Activated naive CD4-positive, alpha-beta T cell (primary cell): ENCODE measurements around the gene TRAPPC11.
"Not testable (repeated sequence)": the region's sequence is repeated elsewhere in the genome, so short reads cannot be mapped to it uniquely, and the experiment has no call there.

Experiments used
- DNase-seq, 4 experiments: peaks; one replicate each; lab custom pipeline; 2025; lab: John Stamatoyannopoulos, UW

TRAPPC11 gene

DNA sequence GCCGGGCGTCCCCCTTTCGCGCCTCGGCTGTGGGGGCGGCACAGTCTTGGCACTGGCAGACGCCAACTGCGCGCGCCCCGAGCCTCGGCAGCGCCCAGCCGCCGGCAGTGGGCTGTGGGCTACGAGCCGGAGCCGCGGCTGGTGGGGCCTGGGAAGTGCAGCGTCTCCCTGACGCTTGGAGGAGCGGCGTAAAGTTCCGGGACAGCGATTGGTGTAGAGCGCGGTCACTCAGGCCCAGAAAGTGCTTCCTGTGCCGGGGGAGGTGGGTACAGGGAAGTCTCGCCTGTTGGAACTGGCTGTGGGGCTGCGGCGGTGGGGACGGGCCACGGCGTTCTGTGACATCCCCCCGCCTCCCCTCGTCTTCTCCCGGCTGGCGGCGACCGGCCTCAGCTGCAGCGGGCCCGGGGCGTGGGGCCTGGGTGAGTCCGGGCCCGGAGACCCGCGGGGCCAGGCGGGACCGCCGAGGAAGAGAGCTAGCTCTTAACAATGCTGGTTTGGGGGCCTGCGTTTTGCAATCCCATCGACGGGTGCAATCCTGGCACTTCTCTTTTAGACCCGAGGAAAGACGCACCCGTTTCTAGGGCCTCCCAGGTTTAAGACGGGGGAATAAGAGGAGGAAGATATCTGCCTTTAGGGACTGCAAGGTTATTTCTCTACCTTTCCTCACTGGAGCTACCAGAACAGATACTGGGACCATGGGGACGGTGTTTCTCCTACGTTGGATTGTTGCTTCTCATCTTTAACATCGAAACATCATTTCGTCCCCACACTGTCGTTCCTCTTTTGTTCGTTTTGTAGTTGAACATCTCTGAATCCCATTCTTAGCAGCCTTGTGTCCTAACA lies at the start of gene TRAPPC11, which contains the start of gene RWDD4:
TSS of gene TRAPPC11 (plus strand) at position 265 of the 843 bp plus-strand sequence. CDS start 4,575 bp downstream, outside the sequence.
TSS of gene RWDD4 (minus strand) at position 157 of the 843 bp plus-strand sequence. CDS start 233 bp downstream, outside the sequence.
- DNase-seq: peak; percentile 75 to 90 (median 86)

DNA sequence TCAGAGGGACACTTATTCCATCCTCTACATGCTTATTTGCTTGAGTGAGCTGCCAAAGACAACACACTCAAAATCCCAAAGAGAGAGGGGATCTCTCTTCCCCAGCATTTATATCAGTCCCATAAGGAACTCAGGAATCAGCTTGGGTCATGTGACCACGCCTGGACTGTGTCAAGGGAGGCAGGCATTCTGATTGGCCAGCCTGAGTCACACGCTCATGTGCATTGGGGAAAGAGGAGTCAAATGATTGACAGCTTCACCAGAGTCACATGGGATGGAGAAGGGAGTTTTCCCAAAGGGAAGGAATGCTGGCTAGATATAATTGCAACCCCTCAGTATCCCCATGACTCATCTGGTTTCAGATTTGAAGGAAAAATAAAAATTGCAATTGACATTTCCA lies 49.1 kb upstream of the TRAPPC11 start:
- no peak for DNase-seq

DNA sequence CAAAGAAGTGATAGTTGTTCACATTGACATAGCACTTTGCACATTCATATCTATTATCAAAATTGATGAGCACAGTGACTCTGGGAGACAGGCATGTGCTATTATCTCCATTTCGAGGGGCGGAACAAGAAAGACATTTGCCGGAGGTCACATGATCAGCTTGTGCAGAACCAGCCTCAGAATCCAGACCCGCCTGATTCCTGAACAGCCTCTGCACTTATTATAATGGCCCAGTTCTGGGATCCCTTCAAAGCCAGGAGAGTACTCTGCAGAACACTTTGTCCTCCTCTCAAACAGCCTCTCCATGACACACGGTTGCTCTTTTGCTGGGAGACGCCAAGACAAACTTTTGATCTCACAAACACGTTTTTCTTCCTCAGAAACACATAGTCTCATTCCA lies 48.5 kb upstream of the TRAPPC11 start:
- DNase-seq: no peak

DNA sequence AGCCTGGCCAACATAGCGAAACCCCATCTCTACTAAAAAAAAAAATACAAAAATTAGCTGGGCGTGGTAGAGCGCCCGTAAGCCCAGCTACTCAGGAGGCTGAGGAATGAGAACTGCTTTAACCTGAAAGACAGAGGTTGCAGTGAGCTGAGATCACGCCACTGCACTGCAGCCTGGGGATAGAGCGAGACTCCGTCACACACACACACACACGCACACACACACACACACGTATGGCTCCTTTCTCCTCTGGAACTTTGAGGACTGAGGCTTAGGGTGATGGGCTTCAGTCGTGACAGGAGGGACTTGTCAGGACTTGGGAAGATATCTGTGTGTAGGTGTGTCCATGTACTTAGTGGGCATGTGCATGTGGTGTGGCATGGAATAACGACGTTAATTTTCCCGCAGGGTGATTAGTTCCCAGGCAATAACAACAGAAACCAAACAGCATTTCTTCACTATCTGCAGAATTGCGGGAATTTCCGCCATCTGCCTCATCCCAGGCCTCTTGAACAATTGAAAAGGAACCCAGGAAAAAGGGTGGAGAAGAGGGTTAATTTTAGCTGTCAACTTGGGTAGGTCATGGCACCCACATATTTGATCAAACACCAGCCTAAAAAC lies 47.8 kb upstream of the TRAPPC11 start:
- DNase-seq: no peak

DNA sequence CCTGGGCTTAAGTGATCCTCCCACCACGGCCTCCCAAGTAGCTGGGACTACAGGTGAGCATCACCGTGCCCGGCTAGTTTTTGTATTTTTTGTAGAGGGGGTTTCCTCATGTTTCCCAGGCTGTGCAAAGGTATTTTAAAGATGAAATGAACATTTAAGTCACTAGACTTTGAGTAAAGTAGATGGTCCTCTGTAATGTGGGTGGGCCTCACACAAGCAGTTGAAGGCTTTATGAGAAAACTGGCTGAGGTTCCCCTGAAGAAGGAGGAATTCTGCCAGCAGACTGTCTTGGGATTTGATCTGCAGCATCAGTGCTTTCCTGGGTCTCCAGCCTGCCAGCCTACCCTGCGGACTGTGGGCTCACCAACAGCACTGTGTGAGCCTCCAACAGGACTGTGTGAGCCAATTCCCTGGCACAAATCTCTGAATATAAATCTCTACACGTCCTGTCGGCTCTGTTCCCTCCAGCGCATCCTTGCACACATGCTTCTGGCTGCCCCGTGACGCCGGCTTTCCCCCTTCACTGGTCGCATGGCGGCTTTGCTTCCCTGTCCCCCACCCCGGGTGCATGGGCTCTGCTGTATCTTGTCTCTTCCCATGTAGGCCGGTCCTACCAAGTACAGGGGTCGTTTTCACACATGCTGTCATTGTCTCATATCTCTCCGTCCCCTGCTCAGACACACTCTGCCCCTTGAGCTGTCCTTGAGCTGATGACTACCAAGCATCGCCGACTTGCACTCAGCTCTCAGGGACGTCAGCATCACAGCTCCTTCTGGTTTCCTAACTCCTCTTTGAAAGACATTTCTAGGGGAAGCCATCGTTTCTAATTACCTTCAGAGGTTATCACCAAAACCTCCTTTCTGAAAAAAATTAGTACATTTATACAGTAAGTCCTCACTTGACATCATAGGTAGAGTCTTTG lies 46.5 kb upstream of the TRAPPC11 start:
- no peak for DNase-seq

DNA sequence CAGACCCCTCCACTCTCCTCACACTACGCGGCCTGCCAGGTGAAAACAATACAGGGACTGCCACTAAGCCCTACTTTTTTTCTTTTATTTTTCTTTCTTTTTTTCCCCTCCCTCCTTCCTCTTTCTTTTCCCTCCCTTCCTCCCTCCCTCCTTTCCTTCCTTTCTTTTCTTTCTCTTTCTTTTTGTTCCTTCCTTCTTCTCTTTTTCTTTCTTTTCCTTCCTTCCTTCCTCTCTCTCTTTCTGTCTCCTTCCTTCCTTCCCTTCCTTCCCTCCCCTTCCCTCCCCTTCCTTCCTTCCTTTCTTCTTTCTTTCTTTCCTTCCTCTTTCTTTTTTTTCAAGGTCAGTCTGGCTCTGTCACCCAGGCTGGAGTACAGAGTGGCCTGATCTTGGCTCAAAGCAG lies 42.0 kb upstream of the TRAPPC11 start:
- no peak for DNase-seq

DNA sequence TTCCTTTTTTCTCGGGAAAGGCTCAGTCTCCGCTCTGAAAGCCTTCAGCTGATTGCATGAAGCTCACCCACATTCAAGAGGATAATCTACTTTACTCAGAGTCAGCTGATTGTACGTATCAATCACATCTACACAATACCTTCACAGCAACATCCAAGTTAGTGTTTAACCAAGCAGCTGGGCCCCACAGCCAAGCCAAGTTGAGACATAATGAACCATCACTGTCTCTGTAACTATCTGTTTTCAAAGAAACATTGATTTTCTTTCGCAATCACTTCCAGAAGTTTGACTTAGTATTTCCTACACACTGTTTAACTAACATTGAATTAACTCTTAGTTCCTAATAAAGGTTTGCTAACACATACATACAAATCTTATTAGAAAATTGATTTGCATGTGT lies 40.4 kb upstream of the TRAPPC11 start:
- DNase-seq: no peak

DNA sequence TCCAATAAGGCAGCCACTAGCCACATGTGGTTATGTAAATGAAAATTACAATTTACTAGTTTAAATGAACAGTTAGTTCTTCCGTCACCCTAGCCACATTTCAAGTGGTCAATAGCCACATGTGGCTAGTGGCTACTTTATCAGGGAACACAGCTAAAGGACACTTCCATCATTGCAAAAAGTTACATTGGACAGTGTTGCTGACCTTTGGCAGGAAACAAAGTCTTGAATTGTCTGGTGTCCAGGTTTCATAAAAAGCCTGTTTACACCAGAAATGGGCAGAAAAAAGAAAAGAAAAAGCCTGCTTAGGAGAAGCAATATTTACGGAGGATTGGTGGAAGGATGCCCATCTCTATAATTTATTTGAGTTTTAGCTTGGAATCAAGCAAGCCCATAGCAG lies 38.7 kb upstream of the TRAPPC11 start:
- DNase-seq: no peak

DNA sequence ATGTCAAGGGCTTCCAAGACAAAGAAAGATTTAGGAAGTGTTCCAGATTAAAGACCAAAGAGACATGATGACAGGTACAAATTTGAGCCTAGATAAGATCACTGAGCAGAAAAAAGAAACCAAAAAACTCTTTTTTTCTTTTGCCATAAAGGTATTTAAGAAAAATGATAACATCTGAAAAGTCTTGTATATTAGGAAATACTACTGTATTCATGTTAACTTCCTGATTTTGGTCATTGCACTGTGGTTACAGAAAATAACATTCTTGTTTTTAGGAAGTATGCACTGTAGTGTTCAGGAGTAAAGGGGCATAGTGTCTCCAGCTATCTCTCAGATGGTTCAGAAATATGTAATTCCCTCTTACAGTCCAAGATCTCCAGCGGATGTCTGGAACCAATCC lies 37.2 kb upstream of the TRAPPC11 start:
- DNase-seq: no peak

DNA sequence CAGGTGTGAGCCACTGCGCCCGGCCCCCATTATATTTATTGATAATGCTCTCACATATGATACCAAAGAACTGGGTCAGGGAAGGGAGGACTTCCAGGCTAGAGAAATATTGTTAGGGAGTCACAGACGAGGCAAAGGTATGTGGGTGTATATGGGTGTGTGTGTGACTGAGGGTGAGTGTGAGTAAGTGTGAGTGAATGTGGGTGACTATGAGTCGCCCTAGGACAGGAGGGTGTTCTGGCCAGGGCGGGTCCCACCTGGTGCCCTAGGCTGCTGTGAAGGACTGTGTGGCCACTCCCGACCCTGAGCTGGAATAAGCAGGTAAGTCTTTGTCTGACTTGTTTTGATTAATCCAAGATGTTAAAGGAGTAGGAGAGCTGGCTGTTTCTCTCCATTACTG lies 34.5 kb upstream of the TRAPPC11 start:
- no peak for DNase-seq

DNA sequence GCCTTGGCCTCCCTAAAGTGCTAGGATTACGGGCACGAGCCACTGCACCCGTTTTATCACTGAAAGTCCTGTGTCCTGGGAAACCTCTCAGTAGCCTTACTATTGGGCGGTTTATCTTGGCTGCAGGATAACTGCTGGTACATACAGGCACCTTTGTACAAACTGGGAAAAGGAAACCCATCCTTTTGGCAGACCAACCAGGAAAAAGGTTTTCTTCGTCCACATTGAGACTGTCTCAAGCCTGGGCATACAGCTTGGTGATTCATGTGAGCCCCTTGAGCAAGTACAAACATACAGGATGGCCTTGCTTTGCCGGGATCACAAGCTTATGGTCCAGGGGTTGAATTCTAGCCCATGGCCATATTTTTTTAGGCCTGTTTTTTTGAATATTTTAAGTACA lies 32.9 kb upstream of the TRAPPC11 start:
- DNase-seq: no peak

DNA sequence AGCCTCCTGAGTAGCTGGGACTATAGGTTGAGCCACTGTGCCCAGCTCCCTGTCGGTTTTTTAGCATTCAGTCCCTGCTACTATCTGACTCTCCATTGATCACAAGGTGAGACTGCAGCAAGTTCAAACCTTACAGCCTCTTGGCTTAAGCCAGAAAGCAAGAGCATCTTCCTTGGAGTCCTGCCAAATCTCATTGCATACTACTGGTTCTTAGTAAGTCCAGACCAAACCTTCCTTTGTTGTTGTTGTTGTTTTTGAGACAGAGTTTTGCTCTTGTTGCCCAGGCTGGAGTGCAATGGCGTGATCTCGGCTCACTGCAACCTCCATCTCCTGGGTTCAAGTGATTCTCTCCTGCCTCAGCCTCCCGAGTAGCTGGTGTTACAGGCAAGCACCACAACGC lies 31.8 kb upstream of the TRAPPC11 start:
- DNase-seq: not testable (repeated sequence)

DNA sequence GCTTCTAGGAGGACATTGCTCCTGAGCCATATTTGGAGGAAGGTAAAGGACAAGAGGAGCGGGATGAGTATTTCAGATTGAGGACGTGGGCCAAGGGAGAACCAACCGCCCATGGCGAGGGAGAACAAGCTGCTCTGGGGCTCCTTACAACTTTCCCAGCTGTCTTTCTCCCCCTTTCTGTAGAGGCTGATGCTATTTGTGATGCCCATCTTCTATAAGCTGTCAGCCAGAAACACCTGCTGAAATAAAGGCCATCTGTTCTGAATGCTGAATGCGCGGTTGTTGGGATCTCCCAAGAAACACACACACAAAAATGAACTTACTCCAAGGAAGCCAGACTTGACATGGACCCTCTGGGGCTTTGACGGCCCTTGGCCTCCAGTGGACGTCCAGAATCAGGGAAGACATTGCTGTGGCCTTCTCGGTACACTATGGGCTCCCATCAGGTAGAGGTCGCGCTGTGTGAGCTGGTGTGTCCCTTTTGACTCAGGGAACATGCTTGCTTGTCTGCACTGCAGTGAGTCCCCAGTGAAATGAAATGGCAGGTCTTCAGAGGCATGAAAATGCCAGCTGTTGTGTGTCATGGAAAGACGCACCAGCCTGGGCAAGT lies 31.0 kb upstream of the TRAPPC11 start:
- no peak for DNase-seq

DNA sequence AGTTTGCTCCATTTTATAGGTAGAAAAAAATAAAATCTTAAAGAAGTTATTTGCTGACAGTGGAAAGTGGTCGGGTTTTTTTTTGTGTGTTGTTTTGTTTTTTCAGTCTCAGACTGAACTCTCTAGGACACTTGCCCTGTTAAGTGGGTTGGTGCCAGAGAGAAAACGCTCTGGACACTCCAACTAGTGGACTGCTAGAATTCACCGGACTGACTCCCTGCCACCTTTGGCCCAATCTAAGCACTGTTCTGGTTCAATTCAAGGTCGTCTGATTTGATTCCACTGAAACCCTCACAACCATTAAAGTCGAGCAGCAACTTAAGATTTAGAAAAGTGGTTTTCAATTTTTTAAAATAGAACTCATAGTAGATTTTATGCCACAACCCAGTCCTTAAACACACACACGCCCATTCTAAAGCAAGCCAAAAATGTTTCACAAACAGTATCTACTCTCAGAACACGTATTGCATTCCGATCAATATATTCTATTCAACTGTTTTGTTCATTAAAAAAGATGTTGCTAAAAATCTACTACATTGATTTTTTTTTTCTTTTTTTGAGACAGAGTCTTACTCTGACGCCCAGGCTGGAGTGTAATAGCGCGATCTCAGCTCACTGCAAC lies 27.4 kb upstream of the TRAPPC11 start:
- DNase-seq: no peak

DNA sequence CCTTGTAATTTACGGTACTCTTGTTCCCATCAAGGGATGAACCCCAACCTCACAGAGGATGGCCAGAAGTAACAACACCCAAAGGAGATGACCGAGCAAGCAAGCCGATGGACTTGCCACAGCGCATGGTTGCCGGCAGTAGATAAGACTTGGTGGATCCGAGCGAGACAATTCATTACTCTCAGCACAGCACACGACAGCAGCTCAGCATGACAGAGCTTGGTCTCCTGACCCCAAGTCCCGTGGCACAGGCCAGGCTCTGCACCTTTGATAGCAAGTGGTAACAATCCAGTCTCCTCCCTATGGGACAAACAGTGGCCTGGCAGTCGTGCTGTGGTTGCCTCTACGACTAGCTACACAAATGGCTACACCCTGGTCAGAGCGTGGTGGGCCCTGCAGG lies 26.4 kb upstream of the TRAPPC11 start:
- DNase-seq: no peak

DNA sequence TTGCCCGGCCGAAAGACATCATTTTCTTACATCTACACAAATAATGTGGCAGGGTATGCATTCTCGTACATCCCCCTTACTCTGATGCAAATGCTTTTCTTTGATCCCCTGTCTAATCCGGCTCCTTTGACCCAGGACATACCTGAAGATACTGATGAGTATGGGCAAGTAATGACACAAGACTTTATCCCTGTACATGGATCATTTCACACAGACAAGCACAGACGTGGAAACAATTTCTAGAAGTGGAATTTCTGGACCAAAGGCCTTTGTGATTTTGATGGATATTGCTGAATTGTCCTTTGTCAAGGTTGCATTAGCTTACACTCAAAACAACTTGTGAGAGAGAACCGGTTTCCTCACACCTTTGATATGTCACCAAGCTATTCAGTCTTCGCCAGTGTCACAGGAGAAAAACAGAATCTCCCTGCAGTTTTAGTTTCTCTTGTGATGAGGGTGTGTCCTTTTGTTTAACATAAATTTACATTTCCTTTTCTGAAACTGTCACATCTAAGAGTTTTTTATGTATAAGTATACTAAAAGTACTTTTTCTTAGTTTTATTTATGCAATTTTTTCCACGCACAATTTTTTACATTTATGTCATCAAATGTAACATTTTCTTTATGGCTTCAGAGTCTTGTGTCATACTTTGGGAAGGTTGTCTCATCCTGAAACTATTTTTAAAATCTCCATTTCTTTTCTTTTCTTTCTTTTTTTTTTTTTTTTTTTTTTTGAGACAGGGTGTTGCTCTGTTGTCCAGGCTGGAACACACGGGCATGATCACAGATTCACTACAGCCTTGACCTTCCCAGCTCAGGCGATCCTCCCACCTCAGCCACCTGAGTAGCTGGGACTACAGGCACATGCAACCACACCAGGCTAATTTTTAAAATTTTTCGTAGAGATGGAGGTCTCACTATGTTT lies 25.4 kb upstream of the TRAPPC11 start:
- DNase-seq: no peak

DNA sequence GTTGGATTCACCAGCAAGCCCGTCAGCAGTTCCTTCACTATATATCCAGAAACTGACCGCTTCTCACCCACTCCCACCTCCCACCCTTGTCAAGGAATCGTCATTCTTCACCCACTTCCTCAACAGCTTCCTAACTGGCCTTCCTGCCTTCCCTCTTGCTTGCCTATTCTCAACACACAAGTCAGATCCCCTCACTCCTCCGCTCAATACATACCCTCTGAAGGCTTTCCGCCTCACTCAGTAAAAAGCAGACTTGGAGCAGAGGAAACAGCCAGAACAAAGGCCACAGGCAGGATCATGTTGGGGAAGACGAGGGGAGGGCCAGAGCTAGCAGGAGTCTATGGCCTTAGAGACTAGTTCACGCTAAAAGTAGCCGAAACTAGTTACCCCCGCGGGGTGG lies 23.8 kb upstream of the TRAPPC11 start:
- DNase-seq: no peak

DNA sequence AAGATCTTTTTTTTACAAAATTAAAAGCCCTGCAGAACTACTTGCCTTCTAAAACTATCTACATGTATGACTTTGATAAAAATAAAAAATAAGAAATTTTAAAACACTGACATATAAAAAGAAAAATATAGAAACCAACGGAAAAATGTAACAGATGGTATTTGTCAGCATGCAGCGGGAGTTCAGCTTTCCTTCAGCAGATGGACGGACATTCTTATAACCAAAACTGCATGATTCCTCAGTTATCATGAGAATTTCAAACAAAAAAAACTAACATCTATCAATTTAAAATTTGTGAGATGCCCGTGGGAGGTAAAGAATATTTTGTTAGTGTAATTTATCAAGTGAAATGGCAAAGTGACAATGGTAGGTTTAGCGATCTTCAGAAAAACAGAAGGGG lies 23.4 kb upstream of the TRAPPC11 start:
- no peak for DNase-seq

DNA sequence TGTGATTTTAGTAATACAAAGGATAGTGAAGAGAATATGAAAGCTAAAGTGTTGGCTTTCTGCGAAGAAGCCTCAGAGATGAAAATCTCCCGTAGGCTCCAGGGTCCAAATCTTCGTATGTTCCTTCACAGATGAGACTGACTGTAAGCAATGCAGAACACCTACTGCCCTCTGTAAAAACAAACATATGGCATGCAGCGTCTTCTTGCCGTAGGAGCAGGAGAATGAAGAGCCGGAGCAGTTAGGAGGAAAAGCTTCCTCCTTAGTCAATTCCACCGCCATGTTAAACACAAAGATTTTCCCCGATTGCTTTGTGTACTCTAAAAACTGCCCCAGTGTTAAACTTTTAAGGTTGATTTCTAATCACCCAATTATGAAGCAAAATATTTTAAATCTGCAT lies 22.6 kb upstream of the TRAPPC11 start:
- DNase-seq: no peak

DNA sequence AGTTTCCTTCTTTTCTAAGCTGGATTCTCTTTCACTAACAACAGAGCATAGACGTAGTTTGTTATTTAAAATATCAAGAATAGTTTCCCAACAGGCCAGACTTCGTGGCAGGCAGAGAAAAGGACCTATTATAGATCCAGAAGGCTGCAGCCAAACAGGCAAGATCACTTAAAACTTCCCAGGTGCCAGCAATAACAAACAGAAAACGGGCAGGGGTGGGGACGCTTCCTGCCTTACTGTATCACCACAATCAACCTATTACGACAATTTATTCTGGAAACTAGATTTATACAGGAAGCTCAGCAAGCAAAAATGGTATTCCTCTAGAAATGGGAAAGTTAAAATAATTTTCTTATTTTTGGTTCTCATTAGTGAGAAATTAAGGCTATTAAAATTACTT lies 22.2 kb upstream of the TRAPPC11 start:
- DNase-seq: no peak
